ENCODE results near the gene TRPM7.

Gene TRPM7

GRCh38 chr15:50543556-50543955, 143.0 kb downstream of the TRPM7 start:
- in situ Hi-C loops (cut with HindIII; ENCODE audit: low sequenced_read_pairs): no loop called here
- H3K4me3 ChIP-seq (ENCODE audit: low read depth, low read length): no peak overlapping the region
- DNase-seq (ENCODE audit: low read depth): no peak
- no peak for TF ChIP-seq CTCF (IDR thresholded peaks at IDR 0.05; ENCODE audit: low read depth, low read length, missing control alignments)

- no peak for DNase-seq (ENCODE audit: low read depth)
- no peak overlapping the region for H3K4me3 ChIP-seq (ENCODE audit: low read depth, low read length)
- in situ Hi-C loops (cut with HindIII; ENCODE audit: low sequenced_read_pairs): no loop called here
- TF ChIP-seq CTCF (IDR thresholded peaks at IDR 0.05; ENCODE audit: low read depth, low read length, missing control alignments): no peak
Observed at GRCh38 chr15:50542887-50543210, 143.7 kb downstream of the TRPM7 start.

- in situ Hi-C loops (cut with HindIII; ENCODE audit: low sequenced_read_pairs): no loop called here
- H3K4me3 ChIP-seq (ENCODE audit: low read depth, low read length): no peak overlapping the region
- no peak for DNase-seq (ENCODE audit: low read depth)
- TF ChIP-seq CTCF (IDR thresholded peaks at IDR 0.05; ENCODE audit: low read depth, low read length, missing control alignments): no peak
Observed at GRCh38 chr15:50531766-50532165, 154.8 kb downstream of the TRPM7 start.

GRCh38 chr15:50531163-50531562, 155.4 kb downstream of the TRPM7 start:
- TF ChIP-seq CTCF (IDR thresholded peaks at IDR 0.05; ENCODE audit: low read depth, low read length, missing control alignments): no peak
- in situ Hi-C loops (cut with HindIII; ENCODE audit: low sequenced_read_pairs): no loop called here
- no peak overlapping the region for H3K4me3 ChIP-seq (ENCODE audit: low read depth, low read length)
- no peak for DNase-seq (ENCODE audit: low read depth)

GRCh38 chr15:50523851-50524251, 162.7 kb downstream of the TRPM7 start:
- DNase-seq (ENCODE audit: low read depth): no peak
- no peak for TF ChIP-seq CTCF (IDR thresholded peaks at IDR 0.05; ENCODE audit: low read depth, low read length, missing control alignments)
- in situ Hi-C loops (cut with HindIII; ENCODE audit: low sequenced_read_pairs): no loop called here
- H3K4me3 ChIP-seq (ENCODE audit: low read depth, low read length): no peak overlapping the region

- no peak overlapping the region for H3K4me3 ChIP-seq (ENCODE audit: low read depth, low read length)
- TF ChIP-seq CTCF (IDR thresholded peaks at IDR 0.05; ENCODE audit: low read depth, low read length, missing control alignments): no peak
- no peak for DNase-seq (ENCODE audit: low read depth)
Observed at GRCh38 chr15:50519740-50520425, 166.7 kb downstream of the TRPM7 start.

More at GRCh38 chr15:50519740-50520425, 166.7 kb downstream of the TRPM7 start:
- in situ Hi-C loops (cut with HindIII; ENCODE audit: low sequenced_read_pairs): no loop called here
